Heart left ventricle (tissue), 13 donors: Measurements from ENCODE around the gene RNF17.

Experiments used
- CTCF ChIP-seq, 12 donors: fragments of 200-600 bp; sonication (generic) in 4 of 12; IDR thresholded peaks; one replicate each; pipeline versions ENCODE4 v1.5.0 to v1.8.0; 2018 to 2022; ENCODE audit warnings: antibody characterized with exemption in 12 of 12, mild to moderate bottlenecking in 5 of 12
- POLR2A ChIP-seq, 2 donors: fragments of 450-650 bp; IDR thresholded peaks; one replicate each; pipeline ENCODE4 v1.6.1; 2017; ENCODE audit warnings: antibody characterized with exemption in 2 of 2, mild to moderate bottlenecking in 2 of 2, moderate library complexity in 2 of 2
- donor health status: ischemic (EF 13 %, LVEDD 7.1; RV severe dilation, severe dysfunction).
- donor health status: DM: no; HTN: yes; CAD: no.
- donor health status: DM: no; HTN: no; CAD: no.
- donor health status: ischemic (EF 25% LVEDD 6.9; RV normal size, moderate dysfunction).
- donor health status: ischemic (EF 25% LVEDD 5.7; RV mildly dilated, moderate dysfunction).
- donor health status: ischemic (EF 35%, LVEDD 5.7; RV mildly dilated, moderate dysfunction).
- donor health status: nonischemic (EF 11% LVEDD 7.7; RV severe dilation, severe dysfunction).
- donor health status: DM: yes; HTN: yes; CAD: no.
- donor health status: PGD.
- donor health status: ischemic (EF 29% LVEDD 5.4; RV normal size, mild dysfunction).
- donor health status: nonischemic (EF 23%, LVEDD 6.1; RV moderate dilation, normal function).

- no peak for TF ChIP-seq CTCF (IDR thresholded peaks at IDR 0.05)
- no peak for TF ChIP-seq POLR2A (IDR thresholded peaks at IDR 0.05)
Measured at GRCh38 chr13:24747248-24748060, 16.5 kb upstream of the RNF17 start.
